ENCODE measurements around the gene PRMT2.
A peak's percentile ranks its signal among the peaks of the same experiment; 100 is the strongest.

PRMT2 gene

DNA sequence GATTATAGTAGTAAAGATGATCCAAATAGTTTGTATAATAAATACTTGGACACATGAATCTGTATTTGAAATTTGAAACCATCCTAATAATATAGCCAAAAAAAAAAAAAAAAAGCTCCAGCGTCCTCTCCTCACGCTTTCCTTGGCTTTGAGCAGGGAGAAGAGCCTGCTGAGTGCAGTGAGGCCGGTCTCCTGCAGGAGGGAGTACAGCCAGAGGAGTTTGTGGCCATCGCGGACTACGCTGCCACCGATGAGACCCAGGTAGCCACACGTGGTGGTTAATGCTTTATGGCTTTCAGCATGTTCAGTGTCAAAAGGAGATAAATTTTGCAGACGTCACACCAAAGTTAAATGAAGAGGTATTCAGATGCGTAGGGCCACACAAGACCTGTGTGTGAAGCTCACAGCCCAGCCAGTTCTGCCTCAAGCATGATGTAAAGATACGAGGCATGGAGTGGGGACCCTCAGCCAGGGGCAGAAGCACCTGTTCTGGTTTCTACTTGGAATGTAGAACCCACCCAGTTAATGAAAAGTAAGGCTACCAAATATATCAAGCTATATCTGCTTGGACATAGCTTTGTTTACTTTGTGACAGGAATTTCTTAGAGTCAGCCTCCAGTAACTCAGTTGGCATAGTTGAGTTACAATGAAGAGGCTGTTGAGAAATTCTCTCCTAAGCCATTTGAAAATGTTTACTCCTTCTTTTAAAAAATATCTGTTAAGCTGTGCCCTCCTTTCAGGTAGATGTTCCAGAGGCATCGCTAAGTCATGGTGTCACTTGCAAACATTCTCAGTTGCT is 8.1 kb downstream of the PRMT2 start:
- no peak for DNase-seq (ENCODE audit: low read depth)

- no peak for DNase-seq (ENCODE audit: low read depth)
These were observed 10.4 kb downstream of the PRMT2 start for GRCh38 chr21:46645840-46646239.

DNA sequence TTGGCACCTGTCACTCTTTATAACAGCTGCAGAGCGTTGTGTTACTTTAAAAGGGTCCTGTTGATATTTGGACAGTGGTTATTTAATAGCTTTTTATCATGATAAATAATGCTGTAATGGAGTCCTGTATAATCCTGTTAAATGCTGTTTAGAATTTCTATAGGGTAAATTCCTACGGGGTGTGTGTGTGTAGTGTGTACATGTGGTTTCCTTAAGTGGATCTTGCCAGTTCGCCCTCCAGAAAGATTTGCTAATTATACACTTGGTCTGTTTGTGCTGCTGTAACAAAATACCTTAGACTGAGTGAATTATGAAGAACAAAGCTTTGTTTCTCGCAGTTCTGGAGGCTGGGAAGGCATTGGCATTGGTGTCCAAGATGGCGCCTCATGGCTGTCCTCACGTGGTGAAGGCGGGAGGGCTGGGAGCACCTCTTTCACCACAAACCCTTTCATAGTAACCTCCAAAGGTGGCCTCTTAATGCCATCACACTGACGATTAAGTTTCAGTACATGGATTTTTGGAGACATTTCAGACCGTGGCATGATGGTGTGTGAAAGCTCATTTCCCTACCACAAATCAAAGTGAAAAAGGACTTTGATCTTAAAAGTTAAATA is 11.2 kb downstream of the PRMT2 start:
- no peak for DNase-seq (ENCODE audit: low read depth)

DNA sequence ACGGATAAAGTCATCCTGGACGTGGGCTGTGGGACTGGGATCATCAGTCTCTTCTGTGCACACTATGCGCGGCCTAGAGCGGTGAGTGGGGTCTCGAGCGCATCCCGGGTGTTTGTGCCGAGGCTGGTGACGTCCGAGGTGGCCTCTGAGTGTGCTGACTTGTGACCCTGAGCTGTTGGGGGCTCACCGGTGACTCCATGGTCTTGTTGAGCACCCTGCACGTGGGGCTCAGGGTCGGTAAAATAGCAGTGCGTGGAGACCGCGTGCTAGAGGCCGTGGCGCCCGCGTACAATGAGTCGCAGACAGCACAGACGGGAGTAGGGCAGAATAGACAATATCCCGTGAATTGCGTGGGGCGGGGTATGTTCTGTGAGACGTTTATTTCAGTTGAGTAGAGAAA is 13.1 kb downstream of the PRMT2 start:
- no peak for DNase-seq (ENCODE audit: low read depth)

GRCh38 chr21:46649356-46649755 is 13.9 kb downstream of the PRMT2 start:
- no peak for DNase-seq (ENCODE audit: low read depth)

DNA sequence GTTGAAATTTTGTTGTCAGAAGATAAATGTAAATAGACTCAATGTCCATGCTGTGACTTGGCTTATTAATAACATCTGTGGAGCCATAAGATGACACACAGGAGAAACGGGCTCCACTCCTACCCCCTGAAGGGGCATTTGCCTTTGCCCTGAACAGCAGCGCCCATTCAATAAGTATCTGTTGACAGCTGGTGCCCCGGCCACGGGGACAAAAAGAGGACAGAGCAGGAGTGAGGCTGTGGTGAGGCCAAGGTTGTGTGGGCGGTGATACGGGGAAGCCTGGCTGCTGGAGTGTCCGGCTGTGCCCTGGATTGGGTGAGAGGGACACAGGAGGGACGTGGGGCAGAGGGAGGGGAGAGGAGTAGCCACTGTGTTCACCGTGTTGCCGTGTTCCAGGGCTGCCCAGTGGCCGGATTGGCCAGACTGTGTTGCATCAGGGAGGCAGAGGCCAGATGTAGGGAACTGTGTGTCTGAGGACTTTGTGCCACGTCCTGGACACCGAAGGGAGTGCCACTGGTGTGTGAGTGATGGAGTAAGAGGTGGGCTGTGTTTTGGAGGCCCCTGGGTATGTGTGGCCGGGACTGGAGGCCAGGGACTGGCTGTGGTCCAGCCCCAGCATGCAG is 15.1 kb downstream of the PRMT2 start:
- DNase-seq (ENCODE audit: low read depth), result peak; percentile 28

DNA sequence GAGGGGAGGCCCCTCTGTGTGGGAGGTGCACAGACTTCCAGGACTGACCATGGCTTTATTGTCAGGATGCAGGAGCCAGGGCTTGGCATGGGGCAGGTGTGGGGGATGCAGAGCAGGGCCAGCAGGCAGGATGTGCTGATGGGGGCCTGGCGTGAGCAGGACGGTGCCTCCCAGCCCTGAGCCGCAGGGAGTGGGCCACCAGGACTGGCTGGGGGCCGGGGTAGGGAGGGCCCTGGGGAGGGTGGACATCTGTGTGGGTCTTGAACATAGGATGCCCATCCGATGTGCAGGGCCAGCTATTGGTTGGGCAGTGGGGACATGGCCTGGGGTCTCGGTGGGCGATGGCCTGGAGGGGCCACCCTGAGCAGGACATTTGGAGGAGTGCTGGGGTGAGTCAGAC is 15.6 kb downstream of the PRMT2 start:
- DNase-seq (ENCODE audit: low read depth), result no peak

DNA sequence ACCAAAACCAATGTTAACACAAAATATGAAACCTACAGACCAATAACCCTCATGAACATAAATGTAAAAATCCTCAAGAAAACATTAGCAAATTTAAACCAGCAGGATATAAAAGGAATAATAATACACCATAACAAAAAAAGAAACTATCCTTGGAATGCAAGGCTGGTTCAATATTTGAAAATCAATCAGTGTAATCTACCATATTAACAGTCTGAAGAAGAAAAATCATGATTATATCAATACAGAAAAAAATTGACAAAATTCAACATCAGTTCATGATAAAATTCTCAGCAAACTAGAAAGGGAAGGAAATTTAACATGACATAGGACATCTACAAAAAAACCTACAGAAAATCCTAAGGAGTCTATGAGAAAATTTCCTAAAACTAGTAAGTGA is 19.8 kb downstream of the PRMT2 start:
- no peak for DNase-seq (ENCODE audit: low read depth)

- no peak for DNase-seq (ENCODE audit: low read depth)
These were observed 21.3 kb downstream of the PRMT2 start for GRCh38 chr21:46656820-46657219.

GRCh38 chr21:46660505-46660904 is 25.0 kb downstream of the PRMT2 start:
- DNase-seq (ENCODE audit: low read depth), result no peak

- DNase-seq (ENCODE audit: low read depth), result peak; percentile 86
These were observed 25.7 kb downstream of the PRMT2 start for GRCh38 chr21:46661211-46661625.

GRCh38 chr21:46661642-46662366 is 26.3 kb downstream of the PRMT2 start:
- no peak for DNase-seq (ENCODE audit: low read depth)

- no peak for DNase-seq (ENCODE audit: low read depth)
These were observed 26.8 kb downstream of the PRMT2 start for GRCh38 chr21:46662367-46662654.

- no peak for DNase-seq (ENCODE audit: low read depth)
These were observed 27.5 kb downstream of the PRMT2 start for GRCh38 chr21:46662765-46663500.

DNA sequence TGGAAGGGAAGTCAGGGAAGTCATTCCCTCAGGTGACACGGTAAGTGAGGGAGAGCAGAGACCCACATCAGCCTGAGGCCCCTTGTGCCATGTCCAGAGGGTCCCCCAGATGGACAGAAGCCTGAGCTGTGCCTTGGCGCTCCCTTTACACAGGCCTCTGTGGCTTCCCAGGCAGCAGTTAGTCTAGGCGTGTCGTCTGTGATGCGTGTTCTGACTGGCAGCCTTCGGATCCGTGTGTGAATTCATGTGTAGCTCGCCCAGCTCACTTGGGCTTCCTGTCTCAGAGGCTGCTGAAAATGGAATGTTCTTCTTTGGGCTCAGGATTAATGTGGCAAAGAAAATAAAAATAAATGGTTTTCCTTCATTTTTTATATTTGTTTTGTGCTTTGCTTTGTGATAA is 28.3 kb downstream of the PRMT2 start:
- DNase-seq (ENCODE audit: low read depth), result no peak

- DNase-seq (ENCODE audit: low read depth), result no peak
These were observed 29.0 kb downstream of the PRMT2 start for GRCh38 chr21:46664316-46664995.

- DNase-seq (ENCODE audit: low read depth), result no peak
These were observed 30.1 kb downstream of the PRMT2 start for GRCh38 chr21:46665566-46665965.

DNA sequence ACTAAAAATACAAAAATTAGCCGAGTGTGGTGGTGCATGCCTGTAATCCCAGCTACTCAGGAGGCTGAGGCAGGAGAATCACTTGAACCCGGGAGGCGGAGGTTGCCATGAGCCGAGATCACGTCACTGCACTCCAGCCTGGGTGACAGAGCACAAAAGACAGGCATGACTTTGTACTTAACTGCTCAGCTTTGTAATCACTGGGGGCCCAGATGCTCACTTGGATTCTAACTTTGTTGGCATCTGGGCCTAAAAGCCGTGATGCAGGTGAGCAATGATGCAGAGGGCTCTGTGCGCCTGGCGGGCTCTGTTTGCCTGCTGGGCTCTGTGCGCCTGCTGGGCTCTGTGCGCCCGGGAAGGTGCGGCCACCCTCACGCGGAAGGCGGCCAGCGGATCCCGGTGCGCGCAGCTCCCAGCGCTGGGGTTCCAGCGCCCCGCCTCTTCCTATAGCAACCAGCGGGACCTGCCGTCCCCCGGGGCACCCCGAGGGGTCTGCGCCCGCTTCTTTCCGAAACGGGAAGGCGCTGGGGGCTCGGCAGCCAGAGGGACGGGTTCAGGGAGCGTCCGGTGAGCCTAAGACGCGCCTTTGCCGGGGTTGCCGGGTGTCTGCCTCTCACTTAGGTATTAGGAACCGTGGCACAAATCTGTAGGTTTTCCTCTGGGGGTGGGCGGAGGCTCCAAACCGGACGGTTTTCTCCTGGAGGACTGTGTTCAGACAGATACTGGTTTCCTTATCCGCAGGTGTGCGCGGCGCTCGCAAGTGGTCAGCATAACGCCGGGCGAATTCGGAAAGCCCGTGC is 31.7 kb downstream of the PRMT2 start:
- peak; percentile 10 for DNase-seq (ENCODE audit: low read depth)

DNA sequence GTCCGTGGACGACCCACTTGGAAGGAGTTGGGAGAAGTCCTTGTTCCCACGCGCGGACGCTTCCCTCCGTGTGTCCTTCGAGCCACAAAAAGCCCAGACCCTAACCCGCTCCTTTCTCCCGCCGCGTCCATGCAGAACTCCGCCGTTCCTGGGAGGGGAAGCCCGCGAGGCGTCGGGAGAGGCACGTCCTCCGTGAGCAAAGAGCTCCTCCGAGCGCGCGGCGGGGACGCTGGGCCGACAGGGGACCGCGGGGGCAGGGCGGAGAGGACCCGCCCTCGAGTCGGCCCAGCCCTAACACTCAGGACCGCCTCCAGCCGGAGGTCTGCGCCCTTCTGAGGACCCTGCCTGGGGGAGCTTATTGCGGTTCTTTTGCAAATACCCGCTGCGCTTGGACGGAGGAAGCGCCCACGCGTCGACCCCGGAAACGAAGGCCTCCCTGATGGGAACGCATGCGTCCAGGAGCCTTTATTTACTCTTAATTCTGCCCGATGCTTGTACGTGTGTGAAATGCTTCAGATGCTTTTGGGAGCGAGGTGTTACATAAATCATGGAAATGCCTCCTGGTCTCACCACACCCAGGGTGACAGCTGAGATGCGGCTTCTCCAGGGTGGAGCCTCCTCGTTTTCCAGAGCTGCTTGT is 32.4 kb downstream of the PRMT2 start:
- DNase-seq (ENCODE audit: low read depth), result no peak

DNA sequence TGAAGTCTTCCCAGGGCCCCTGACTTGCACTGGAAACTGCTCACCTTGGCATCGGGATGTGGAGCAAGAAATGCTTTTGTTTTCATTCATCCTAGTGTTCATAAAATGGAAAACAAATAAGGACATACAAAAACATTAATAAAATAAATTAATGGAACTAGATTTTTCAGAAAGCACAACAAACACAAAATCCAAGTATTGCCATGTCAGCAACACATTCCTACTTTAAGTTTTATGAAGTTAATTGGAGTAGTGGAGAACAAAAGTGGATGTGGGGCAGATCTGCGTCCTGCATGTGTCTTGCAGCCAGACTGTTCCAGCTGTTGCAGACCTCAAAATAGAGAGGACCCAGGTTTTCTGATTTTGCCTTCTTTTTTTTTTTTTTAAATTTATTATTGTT is 32.9 kb downstream of the PRMT2 start:
- no peak for DNase-seq (ENCODE audit: low read depth)
